Adrenal gland (tissue), 12 donors: ENCODE measurements around the gene IST1. TPM values are rescaled to one million over a fixed set of nuclear protein-coding genes. Genes with fewer than 3 reads are reported as not detected.

ENCODE experiments used
- DNase-seq, 7 donors: peaks; one replicate each; pipeline ENCODE4 v3.0.0-alpha.2; 2019 to 2020
- H3K27ac ChIP-seq, 5 donors: fragments of 200-600 bp; sonication (generic) in 4 of 5; 1 replicate in 3 of 5; 2 replicates in 2 of 5; pipeline versions ENCODE4 v1.5.1 to v1.8.0; 2016 to 2020; ENCODE audit warnings: mild to moderate bottlenecking in 1 of 5
- H3K27me3 ChIP-seq: fragments of 200-600 bp; 2 replicates; pipeline ENCODE4 v1.8.0; 2021
- H3K36me3 ChIP-seq, 2 donors: fragments of 200-600 bp; replicated peaks in 1 of 2; 1 replicate in 1 of 2; 2 replicates in 1 of 2; pipeline versions ENCODE4 v1.5.1 to v1.8.0; 2018 to 2022
- H3K4me1 ChIP-seq, 2 donors: fragments of 200-600 bp; replicated peaks in 1 of 2; 1 replicate in 1 of 2; 2 replicates in 1 of 2; pipeline versions ENCODE4 v1.5.1 to v1.8.0; 2018 to 2021
- H3K4me3 ChIP-seq, 4 donors: fragments of 200-600 bp; sonication (generic) in 3 of 4; one replicate each; pipeline ENCODE4 v1.5.1; 2016 to 2018
- H3K9me3 ChIP-seq, 3 donors: fragments of 200-600 bp; sonication (generic) in 1 of 3; replicated peaks in 1 of 3; 1 replicate in 2 of 3; 2 replicates in 1 of 3; pipeline versions ENCODE4 v1.5.1 to v1.8.0; 2016 to 2021
- CTCF ChIP-seq, 6 experiments: fragments of 450-650 bp in 4 of 6; fragments of 200-600 bp in 2 of 6; sonication (generic) in 1 of 6; IDR thresholded peaks; 1 replicate in 5 of 6; 2 replicates in 1 of 6; pipeline versions ENCODE4 v1.5.1 to v1.8.0; 2016 to 2021; ENCODE audit warnings: antibody characterized with exemption in 6 of 6, mild to moderate bottlenecking in 2 of 6, moderate library complexity in 1 of 6
- POLR2A ChIP-seq, 2 donors: fragments of 450-650 bp; IDR thresholded peaks; one replicate each; pipeline ENCODE4 v1.6.1; 2017; ENCODE audit warnings: antibody characterized with exemption in 2 of 2, mild to moderate bottlenecking in 2 of 2, moderate library complexity in 1 of 2
- WGBS, 4 donors: extraction: QIAGEN DNeasy Blood & Tissue Kit in 2 of 4; methylation state at CpG; one replicate each; pipeline versions ENCODE4 v1.1.5 to v1.1.7; 2013 to 2017; 5-methylcytosine and 5-hydroxymethylcytosine counted together
- intact Hi-C, 2 donors: fragments of 100-400 bp; cut with DNase I; formaldehyde crosslinking; loops; one replicate each; pipeline versions ENCODE4 v1.14.1 to v1.15.0; 2022 to 2023
- polyA plus RNA-seq, 3 donors: library from polyadenylated mRNA; stranded (reverse); fragments of 200-250 nt in 2 of 3; fragments of 350-450 nt in 1 of 3; fragmentation: Illumina TruSeq in 1 of 3; extraction: RNeasy Lipid Tissue Mini Kit (QIAGEN cat#74804) in 1 of 3; gene quantifications; one replicate each; pipeline ENCODE4 v1.2.3, GENCODE V29; 2013 to 2014
- total RNA-seq, 9 donors: library from RNA; depleted of rRNA in 4 of 9; stranded (reverse); fragments of >200 nt in 4 of 9; fragments of 120-200 nt in 1 of 9; fragmentation: NEBNext Ultra II Directional in 1 of 9; extraction: Animal tissue kit (Norgen Biotek cat#: 25700) in 1 of 9; gene quantifications; one replicate each; pipeline versions ENCODE4 v1.1.0 to v1.2.4, GENCODE V29; 2013 to 2023
- donor health status: healthy with polysubstance abuse.
- donor health status: Bipolar disorder and iron deficiency.
- donor health status: DM: yes; HTN: yes; CAD: no.
- donor health status: DM: no; HTN: no; CAD: no.
- donor health status: DM: no; HTN: no; CAD: no.
- donor health status: DM: yes; HTN: yes; CAD: no.

IST1 gene
- total and polyA plus RNA-seq, 12 donors = 125 to 213 (median 191) TPM

- peaks cover 0 to 2% of the 10 kb centered on the region in 2 donors for H3K4me1 ChIP-seq
- no peaks in the 10 kb centered on the region for H3K9me3 ChIP-seq
- TF ChIP-seq POLR2A (IDR thresholded peaks at IDR 0.05) = no peak
- TF ChIP-seq CTCF (IDR thresholded peaks at IDR 0.05) = no peak
- no peak overlapping the region for H3K27ac ChIP-seq
- H3K36me3 ChIP-seq = peaks cover 0 to 53% of the 10 kb centered on the region in 2 donors
- 95 to 98% (median 97%) methylated on average over 4 of the region's 4 CpGs for WGBS, 4 donors
- no peak overlapping the region for H3K4me3 ChIP-seq
- intact Hi-C loops = no loop called here
- H3K27me3 ChIP-seq = no peaks in the 10 kb centered on the region
- peak in 1 of 7 donors; percentile 34 for DNase-seq
Observed at GRCh38 chr16:71852561-71852960, 42.8 kb upstream of the IST1 start.

GRCh38 chr16:71853413-71853812 is 41.9 kb upstream of the IST1 start:
- H3K27me3 ChIP-seq = no peaks in the 10 kb centered on the region
- H3K27ac ChIP-seq = no peak overlapping the region
- intact Hi-C loops = no loop called here
- 63 to 73% (median 67%) methylated on average over 4 of the region's 4 CpGs for WGBS, 4 donors
- no peaks in the 10 kb centered on the region for H3K9me3 ChIP-seq
- no peak overlapping the region for H3K4me3 ChIP-seq
- DNase-seq = no peak
- TF ChIP-seq POLR2A (IDR thresholded peaks at IDR 0.05) = no peak
- TF ChIP-seq CTCF (IDR thresholded peaks at IDR 0.05) = no peak
- peaks cover 0 to 2% of the 10 kb centered on the region in 2 donors for H3K4me1 ChIP-seq
- peaks cover 0 to 46% of the 10 kb centered on the region in 2 donors for H3K36me3 ChIP-seq

GRCh38 chr16:71854369-71854948 is 40.9 kb upstream of the IST1 start:
- H3K9me3 ChIP-seq = no peaks in the 10 kb centered on the region
- no peak overlapping the region for H3K4me3 ChIP-seq
- no peaks in the 10 kb centered on the region for H3K27me3 ChIP-seq
- TF ChIP-seq CTCF (IDR thresholded peaks at IDR 0.05) = no peak
- no peak for TF ChIP-seq POLR2A (IDR thresholded peaks at IDR 0.05)
- peaks cover 6 to 11% of the 10 kb centered on the region in 2 donors for H3K4me1 ChIP-seq
- intact Hi-C loops = no loop called here
- no peak overlapping the region for H3K27ac ChIP-seq
- H3K36me3 ChIP-seq = peaks cover 0 to 42% of the 10 kb centered on the region in 2 donors
- no peak for DNase-seq
- WGBS, 4 donors = 82 to 86% (median 83%) methylated on average over 4 of the region's 4 CpGs

- 85 to 90% (median 88%) methylated on average over 2 to 5 of the region's 5 CpGs for WGBS, 4 donors
- TF ChIP-seq CTCF (IDR thresholded peaks at IDR 0.05) (no peak), POLR2A (IDR thresholded peaks at IDR 0.05) (no peak)
- Histone ChIP-seq H3K4me1 (peaks cover 6 to 11% of the 10 kb centered on the region in 2 donors), H3K9me3 (no peaks in the 10 kb centered on the region), H3K36me3 (peaks cover 0 to 41% of the 10 kb centered on the region in 2 donors), H3K4me3 (no peak overlapping the region), H3K27ac (no peak overlapping the region), H3K27me3 (no peaks in the 10 kb centered on the region)
- intact Hi-C loops = no loop called here
- DNase-seq = peak in 1 of 7 donors; percentile 41
Observed at GRCh38 chr16:71855937-71856662, 39.2 kb upstream of the IST1 start.
